Upper lobe of left lung (tissue), 4 donors: ENCODE measurements around the gene ADRA2C.

ENCODE experiments used
- POLR2AphosphoS5 ChIP-seq, 2 donors: sonication (generic); formaldehyde crosslinking; IDR thresholded peaks; one replicate each; pipeline ENCODE4 v1.5.1; 2017; ENCODE audit warnings: antibody characterized with exemption in 2 of 2
- TF ChIP-seq, protein P1 (sequence below), 6 experiments: fragments of 450-650 bp in 4 of 6; fragments of 200-600 bp in 2 of 6; sonication (generic) in 2 of 6; IDR thresholded peaks; one replicate each; pipeline ENCODE4 v1.5.1; 2016 to 2019; ENCODE audit warnings: antibody characterized with exemption in 6 of 6

DNA sequence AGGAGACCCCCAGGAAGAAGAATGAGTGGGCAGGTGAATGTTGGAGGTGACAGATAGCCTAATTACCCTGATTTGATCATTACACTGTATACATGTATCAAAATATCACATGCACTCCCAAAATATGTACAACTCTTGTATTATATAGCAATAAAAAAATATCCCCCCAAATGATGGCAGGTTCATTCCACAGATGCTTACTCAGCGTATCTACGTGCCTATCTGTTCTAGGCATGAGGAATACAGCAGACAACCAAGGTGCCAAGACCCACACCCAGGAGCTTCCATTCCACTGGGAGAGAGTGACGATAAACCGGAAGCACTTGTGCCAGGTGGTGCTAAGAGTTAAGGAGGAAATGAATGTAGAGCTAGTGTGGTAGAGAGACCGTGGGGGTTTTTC lies 42.4 kb downstream of the ADRA2C start:
- TF ChIP-seq, protein P1, sequence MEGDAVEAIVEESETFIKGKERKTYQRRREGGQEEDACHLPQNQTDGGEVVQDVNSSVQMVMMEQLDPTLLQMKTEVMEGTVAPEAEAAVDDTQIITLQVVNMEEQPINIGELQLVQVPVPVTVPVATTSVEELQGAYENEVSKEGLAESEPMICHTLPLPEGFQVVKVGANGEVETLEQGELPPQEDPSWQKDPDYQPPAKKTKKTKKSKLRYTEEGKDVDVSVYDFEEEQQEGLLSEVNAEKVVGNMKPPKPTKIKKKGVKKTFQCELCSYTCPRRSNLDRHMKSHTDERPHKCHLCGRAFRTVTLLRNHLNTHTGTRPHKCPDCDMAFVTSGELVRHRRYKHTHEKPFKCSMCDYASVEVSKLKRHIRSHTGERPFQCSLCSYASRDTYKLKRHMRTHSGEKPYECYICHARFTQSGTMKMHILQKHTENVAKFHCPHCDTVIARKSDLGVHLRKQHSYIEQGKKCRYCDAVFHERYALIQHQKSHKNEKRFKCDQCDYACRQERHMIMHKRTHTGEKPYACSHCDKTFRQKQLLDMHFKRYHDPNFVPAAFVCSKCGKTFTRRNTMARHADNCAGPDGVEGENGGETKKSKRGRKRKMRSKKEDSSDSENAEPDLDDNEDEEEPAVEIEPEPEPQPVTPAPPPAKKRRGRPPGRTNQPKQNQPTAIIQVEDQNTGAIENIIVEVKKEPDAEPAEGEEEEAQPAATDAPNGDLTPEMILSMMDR (IDR thresholded peaks at IDR 0.05), result no peak
- TF ChIP-seq POLR2AphosphoS5 (IDR thresholded peaks at IDR 0.05), result no peak
